Fibroblast of mammary gland (primary cell): Measurements from ENCODE around the gene TTPAL.
A peak's percentile ranks its signal among the peaks of the same experiment; 100 is the strongest.

Experiments used
- DNase-seq: peaks from one replicate; pipeline ENCODE4 v3.0.0-alpha.2; 2010; ENCODE audit warnings: low read depth
- H3K4me3 ChIP-seq: 2 replicates; pipeline ENCODE4 v1.5.1; 2011; ENCODE audit warnings: low read depth, mild to moderate bottlenecking, low read length, moderate library complexity; ENCODE audit not compliant: control insufficient read depth
- TF ChIP-seq, protein P1 (sequence below): conservative IDR thresholded peaks from 2 replicates; pipeline ENCODE4 v1.5.1; 2011; ENCODE audit warnings: low read depth, low read length, inconsistent platforms; ENCODE audit not compliant: control insufficient read depth, insufficient read depth

Gene TTPAL, protein sequence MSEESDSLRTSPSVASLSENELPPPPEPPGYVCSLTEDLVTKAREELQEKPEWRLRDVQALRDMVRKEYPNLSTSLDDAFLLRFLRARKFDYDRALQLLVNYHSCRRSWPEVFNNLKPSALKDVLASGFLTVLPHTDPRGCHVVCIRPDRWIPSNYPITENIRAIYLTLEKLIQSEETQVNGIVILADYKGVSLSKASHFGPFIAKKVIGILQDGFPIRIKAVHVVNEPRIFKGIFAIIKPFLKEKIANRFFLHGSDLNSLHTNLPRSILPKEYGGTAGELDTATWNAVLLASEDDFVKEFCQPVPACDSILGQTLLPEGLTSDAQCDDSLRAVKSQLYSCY

DNA sequence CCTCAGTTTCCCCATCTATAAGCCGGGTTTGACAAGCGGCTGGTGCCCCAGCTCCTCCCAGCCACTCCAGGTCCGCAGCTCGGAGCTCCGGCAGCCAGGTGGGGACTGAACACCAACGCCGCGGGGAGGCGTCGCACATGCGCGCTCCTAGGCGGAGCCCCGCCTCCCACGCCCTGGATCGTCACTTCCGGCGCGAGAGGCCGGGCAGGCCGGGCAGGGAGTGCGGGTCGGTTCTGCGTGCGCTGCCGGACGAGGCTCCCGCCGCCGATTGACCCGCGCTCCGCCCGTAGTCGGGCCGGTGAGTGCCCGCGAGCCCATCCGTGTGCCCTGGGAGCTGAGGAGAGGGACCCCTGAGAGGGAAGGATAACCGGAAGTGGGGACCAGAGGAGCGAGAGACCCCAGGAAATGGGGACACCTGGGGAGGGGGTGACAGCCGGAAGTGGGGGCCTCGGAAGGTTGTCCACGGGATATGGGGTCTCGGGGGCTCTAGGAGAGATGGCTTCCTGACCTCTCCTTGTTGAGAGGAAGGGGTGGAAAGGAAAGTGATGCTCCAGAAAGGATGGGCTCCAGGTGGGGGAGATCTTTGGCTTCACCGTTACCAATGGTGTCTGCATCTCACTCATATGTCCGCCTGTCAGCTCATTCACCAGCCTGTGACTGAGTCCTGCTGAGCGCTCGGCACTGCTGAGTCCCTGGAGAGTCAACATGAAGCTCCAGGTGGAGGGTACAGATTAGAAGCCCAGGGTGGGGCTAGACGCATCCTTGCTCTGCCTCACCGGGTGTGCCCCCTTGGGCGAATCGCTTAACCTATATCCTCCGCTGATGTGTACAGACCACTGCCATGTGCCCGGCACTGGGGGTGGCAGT lies at the start of gene TTPAL:
Gene TTPAL (plus strand): TSS at position 181 of the 867 bp plus-strand sequence. CDS start 4,126 bp downstream, outside the sequence.
- peak; percentile 84 for DNase-seq
- TF ChIP-seq, protein P1, sequence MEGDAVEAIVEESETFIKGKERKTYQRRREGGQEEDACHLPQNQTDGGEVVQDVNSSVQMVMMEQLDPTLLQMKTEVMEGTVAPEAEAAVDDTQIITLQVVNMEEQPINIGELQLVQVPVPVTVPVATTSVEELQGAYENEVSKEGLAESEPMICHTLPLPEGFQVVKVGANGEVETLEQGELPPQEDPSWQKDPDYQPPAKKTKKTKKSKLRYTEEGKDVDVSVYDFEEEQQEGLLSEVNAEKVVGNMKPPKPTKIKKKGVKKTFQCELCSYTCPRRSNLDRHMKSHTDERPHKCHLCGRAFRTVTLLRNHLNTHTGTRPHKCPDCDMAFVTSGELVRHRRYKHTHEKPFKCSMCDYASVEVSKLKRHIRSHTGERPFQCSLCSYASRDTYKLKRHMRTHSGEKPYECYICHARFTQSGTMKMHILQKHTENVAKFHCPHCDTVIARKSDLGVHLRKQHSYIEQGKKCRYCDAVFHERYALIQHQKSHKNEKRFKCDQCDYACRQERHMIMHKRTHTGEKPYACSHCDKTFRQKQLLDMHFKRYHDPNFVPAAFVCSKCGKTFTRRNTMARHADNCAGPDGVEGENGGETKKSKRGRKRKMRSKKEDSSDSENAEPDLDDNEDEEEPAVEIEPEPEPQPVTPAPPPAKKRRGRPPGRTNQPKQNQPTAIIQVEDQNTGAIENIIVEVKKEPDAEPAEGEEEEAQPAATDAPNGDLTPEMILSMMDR, result peak; percentile 21

DNA sequence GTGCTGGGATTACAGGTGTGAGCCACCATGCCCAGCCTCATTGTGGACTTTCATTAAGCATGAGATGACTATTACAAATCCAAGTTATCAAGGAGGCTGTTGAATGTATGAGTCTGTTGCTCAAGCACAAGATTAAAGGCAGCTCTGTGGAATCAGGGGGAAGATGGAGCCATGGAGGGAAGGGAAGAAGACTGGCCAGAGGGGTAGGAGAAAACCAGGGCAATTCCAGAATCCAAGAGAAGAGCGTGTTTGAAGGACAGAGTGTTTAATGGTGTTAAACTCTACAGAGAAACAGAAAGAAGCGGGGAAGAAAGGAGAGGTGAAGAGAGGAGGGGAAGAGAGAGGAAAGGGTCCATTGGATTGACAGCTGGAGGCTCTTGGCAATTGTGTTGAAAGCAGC lies 49.8 kb upstream of the TTPAL start:
- TF ChIP-seq, protein P1, result no peak
- DNase-seq, result no peak
- no peak overlapping the region for H3K4me3 ChIP-seq

More for the DNA sequence above, at the start of gene TTPAL:
- H3K4me3 ChIP-seq, result peak within 1 kb of the TSS; percentile 95

DNA sequence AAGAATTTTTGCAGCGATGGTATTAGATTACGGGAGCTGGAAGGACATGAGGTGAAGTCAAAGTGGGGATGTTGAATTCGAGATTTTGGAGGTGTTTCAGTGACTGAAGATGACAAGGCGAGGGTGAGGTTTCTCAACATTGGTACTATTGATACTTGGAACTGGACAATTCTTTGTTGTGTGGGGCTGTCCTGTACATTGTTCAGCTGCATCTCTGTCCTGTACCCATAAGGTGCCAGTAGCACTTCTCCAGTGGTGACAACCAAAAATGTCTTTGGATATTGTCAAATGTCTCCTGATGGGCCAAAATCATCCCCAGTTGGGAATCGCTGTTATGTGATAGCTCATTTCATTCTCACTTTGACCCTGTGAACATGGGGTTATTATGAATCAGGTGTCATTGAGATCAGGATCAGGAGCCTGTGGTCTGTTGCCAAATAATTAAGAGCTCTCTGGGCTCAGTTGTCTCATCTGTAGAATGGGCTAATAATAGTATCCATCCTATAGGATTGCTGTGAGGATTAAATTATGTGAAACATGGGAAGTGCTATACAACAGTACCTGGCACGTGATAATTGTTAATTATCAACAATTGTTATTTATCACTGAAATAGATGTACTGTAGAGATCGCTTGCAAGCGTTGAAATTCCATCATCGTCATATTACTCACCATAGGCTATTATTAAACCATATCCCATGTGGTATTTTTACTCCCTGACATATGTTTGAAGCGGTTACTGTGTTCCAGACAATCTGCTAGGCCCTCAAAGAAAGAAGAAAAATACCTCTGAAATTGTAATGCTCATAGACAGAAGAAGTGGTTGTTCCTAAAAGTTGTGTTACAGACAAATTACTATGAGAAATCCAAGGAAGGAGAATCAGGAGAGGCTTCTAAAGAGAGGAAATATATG lies 48.5 kb upstream of the TTPAL start:
- TF ChIP-seq, protein P1, result no peak
- no peak for DNase-seq

DNA sequence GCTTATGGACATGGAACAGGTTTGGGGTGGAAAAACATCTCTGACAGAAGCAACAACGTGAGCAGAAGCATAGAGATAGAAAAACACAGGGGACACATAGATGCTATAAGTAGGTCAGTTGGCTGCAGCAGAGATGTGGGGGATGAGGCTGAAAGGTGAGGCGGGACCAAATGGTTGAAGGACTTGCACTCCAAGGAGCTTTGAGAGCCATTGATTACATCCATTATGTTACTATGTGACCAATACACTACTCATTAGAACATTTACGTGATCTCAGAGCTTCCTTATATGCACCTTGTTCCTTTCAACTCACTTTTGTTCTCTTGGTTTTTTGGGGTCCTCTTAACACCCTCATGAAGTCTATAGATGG lies 47.9 kb upstream of the TTPAL start:
- TF ChIP-seq, protein P1, result no peak
- H3K4me3 ChIP-seq, result no peak overlapping the region
- DNase-seq, result no peak

More for the DNA sequence above, 48.5 kb upstream of the TTPAL start:
- H3K4me3 ChIP-seq, result no peak overlapping the region

DNA sequence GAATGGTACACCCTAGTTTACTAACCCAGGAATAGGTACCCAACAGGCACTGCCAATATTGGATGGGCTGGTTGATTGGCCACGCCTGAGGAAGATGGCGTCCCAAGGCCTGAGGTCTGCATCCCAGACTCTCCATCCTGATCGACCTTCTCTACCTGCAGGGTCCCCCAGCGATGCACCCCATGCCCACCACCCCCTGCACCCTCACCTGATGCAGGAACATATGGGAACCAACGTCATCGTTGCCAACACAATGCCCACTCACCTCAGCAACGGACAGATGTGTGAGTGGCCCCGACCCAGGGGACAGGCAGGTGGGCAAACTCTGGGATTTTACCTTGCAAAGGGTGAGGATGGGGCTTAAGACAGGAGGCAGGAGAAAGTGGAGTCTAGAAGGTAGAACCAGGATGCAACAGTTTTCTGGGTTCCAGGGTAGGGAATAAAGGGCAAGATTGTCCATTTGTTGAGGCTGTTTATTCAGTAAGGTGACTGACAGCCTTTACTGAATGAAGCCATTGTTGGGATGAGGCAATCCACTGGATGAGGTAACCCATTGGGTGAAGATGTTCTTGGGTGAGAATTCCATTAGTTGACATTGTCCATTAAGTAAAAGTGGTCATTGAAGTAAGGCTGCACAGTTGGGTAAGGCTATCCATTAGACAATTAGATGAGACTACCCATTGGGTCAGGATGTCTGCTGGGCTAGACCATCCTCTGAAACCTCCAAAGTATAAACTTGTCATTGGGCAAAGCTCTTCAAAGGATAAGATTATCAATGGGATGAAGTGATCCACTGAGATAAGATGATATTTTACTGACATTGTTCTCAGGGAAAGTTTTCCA lies 47.3 kb upstream of the TTPAL start:
- no peak overlapping the region for H3K4me3 ChIP-seq
- DNase-seq, result no peak
- TF ChIP-seq, protein P1, result no peak

DNA sequence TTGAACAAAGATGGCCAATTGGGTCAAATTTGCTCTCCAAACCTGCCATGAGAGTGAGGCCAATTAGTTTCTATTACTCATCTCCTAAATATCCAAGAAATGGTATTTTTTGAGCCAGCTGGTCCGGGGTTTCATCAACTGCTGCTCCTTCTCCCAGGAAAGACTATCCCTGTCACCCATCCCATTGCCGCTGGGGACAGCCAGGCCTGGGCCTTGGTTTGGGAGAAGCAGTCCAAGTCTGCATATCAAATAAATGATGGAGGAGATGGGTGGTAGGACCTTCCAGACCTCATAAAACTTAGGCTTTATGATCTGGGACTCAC lies 46.7 kb upstream of the TTPAL start:
- TF ChIP-seq, protein P1, result no peak
- H3K4me3 ChIP-seq, result no peak overlapping the region
- no peak for DNase-seq
